Activated T-helper 9 cell treated with anti-CD3 and anti-CD28 coated beads, Interleukin-2, amount 50 U/mL, for 16 hours (primary cell): ENCODE results near the gene TSEN2.
A peak's percentile ranks its signal among the peaks of the same experiment; 100 is the strongest.
"Not testable (repeated sequence)": the region's sequence is repeated elsewhere in the genome, so short reads cannot be mapped to it uniquely, and the experiment has no call there.

Experiments used
- DNase-seq: peaks from one replicate; pipeline ENCODE4 v3.0.0-alpha.2; 2020; ENCODE audit warnings: low read depth

Gene TSEN2

GRCh38 chr3:12484198-12484982 lies at the start of gene TSEN2:
TSS of gene TSEN2 (plus strand) at chr3:12484480. CDS start at chr3:12489801, 5,321 bp downstream.
- peak; percentile 94 for DNase-seq

GRCh38 chr3:12436514-12437220 lies 47.6 kb upstream of the TSEN2 start:
- no peak for DNase-seq

- DNase-seq = no peak
Measured at GRCh38 chr3:12437221-12437605, 47.1 kb upstream of the TSEN2 start.

DNA sequence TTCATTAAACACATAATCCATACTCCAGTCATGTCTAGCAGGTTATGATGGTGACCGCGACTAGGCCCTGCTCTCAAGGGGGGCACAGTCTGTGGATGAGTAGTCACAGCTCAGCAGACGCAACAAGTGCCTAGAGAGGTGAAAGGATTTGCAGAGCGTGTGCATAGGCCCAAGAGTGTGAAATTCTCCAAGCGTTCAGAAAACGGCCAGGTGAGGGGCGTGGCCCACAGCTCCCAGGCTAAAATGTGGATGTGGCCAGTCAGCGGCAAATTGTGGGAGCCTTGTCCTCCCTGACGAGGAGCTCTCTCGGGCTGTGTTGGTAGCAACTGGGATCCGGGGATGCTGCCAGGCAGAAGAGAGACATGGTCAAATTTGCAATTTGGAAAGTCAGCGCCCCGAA lies 46.4 kb upstream of the TSEN2 start:
- no peak for DNase-seq

GRCh38 chr3:12438318-12438717 lies 46.0 kb upstream of the TSEN2 start:
- DNase-seq = no peak

GRCh38 chr3:12439161-12439940 lies 44.9 kb upstream of the TSEN2 start:
- no peak for DNase-seq

GRCh38 chr3:12440927-12441714 lies 43.2 kb upstream of the TSEN2 start:
- DNase-seq = no peak

- DNase-seq = no peak
Measured at GRCh38 chr3:12442654-12443501, 41.4 kb upstream of the TSEN2 start.

DNA sequence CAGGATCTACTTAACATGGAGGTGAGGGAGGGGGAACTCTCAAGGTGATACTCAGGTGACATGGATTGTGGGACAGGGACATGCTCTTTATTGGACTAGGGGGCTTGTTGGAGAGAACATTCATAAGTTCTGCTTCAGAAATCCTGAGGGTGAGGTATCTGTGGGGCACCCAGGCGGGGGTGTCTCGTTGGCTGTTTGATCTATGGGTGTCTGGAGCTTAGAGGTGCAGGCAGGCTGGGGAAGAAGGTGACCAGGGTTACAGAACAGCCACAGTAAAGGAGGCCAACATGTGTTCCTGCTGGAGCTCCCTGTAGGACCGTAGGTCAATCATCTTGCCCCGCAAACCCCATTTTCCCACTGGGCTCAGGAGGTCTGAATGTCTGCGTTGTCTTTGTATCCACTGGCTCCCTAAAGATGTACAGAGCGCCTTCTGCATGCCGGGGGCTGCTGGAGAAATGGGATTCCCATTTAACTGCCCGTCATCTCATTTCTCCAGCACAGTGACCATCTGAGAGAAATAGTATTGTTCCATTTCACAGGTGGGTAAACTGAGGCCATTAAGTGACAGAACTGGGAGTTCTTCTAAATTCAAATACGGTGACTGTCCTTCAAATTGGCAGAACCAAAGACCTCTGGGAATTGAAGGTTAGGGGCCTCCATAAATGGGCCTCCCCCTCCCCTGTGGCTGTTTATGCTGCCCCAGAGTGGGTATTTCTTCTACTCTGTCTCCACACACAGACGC lies 40.3 kb upstream of the TSEN2 start:
- no peak for DNase-seq

DNA sequence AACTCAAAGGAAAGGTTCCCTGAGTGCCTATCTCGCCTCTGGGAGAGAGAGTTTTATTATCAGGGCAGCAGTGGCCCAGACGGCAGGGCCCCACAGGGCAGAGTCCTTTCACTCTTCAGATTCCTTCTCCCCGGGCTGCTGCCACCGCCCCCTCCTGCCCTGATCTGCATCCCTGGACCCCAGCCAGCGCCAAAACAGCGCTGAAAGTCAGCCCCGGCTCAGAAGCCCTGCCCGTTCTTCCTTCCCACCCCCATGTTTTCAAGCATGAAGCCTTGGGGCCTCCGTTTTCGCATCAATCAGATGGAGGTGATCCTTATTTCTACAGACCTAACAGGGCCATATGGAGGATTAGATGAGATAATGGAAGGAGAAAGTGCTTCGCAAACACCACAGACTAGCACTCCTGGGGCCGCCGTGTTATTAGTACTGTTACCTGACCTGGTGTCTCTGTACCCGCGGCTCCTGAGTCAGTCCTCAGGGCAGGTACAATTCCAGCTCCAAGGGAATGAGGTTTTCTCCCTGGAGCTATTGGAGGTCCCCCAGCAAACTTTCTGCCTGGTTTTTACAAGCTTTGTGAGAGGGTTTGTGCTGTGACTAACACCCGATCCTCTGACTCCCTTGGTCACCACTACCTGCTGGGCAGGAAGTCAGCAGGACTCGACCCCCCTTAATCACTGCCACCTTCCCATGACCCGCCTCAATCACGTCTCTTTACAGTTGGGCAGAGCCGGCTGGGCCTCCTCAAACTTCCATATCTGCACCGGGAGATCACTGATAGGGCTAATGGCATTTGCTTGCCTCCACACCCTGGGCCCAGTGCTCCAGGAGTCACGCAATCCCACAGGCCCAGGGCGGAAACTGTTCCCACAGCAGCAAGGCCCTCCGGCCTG lies 39.5 kb upstream of the TSEN2 start:
- DNase-seq = no peak

DNA sequence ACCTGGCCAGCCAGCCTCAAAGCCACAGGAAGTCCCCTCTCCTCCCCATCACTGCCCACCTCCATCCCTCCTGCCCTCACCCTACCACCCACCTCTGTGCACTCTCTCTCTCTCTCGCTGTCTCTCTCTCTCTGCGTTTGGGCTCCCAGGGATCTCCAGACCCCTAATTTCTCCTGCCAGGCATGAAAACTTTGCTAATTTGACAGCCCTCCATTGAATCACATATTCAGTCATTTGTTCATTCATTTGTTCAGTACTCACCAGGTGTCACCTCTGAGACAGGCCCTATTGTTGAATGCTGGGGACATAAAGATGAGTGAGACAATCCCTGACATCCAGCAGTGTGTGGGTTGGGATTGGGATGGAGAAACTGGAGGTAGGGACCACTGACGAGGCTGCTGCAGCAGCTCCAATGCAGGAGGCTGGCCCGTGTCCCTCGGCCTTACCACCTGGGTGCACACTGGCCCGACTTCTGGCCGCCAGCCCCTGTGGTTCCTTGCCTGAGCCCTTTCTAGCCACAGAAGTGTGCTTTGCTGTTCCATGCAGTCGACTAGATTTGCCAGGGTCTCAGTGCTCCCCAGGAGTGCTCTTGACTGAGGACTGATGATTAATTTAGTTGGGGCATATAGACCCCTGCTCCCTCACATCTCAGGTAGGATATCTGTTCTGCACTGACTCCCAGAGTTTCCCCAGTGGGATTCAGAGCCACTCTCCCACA lies 38.6 kb upstream of the TSEN2 start:
- no peak for DNase-seq

DNA sequence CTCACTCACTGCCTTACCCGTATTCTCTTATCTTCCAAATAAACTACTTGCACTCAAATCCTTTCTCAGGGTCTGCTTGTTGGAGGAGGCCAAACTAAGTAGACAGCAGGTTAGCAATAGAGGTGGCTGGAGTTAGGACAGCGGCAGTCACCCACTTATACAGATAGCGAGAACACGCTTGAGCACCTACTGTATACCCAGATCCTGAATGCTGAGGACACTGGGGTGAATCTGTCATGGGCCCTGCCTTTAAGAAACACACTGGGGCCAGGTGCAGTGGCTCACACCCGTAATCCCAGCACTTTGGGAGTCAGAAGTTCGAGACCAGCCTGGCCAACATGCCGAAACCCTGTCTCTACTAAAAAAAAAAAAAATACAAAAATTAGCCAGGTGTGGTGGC lies 38.0 kb upstream of the TSEN2 start:
- DNase-seq = no peak

GRCh38 chr3:12447075-12447474 lies 37.2 kb upstream of the TSEN2 start:
- DNase-seq = no peak

GRCh38 chr3:12448404-12449202 lies 35.7 kb upstream of the TSEN2 start:
- DNase-seq = not testable (repeated sequence)

DNA sequence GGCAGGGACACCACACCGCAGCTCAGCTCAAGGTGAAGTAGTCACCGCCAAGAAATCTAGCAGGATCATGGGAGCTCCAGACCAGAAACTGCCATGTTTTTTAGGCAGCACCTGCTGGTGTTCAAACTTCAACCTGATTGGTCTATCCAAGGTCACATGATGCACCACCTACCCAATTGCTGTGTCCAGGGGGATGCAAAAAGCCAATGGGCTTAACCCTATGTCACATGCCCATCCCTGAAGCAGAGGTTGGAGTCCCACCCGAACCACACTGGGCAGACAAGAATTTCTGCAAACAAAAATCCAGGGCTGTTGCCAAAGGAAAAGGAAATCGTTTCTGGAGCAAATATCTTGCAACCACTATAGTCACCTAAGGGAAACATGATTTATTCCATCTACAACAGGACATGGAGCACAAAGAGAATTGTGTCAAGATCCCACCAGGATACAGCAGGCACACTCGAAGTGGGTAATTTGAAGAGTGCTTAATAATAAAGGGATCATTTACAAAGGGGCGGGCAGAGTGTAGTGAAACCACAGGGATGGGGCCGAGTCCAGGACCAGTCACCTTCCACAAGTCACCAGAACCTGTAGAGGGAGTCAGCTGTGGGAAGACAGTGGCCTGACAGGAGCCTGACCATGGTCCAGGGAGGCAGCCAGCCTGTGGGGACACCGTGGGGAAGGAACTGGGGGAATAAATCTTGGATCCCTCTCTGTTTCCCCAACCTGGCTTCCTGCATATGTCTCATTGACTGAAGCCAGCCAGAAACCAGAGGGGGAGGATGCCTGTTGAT lies 34.2 kb upstream of the TSEN2 start:
- DNase-seq = no peak

- DNase-seq = no peak
Measured at GRCh38 chr3:12451481-12451880, 32.8 kb upstream of the TSEN2 start.

DNA sequence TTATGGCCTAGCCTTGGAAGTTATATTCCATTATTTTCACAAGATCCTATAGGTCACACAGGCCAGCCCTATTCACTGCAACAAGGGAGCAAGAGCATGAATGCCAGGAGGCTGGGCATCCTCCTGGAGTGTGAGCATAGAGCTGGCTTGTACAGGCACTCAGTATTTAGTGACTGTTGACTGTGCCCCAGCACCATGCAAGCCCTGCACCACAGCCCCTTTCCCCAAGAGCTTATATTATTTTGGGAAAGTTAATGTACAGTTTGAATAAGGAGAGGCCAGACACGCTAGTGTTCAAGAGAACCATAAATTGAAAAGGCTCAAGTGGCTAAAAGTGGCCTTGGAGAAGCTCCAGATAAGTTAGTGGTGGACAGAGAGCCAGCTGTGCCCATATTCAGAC lies 32.3 kb upstream of the TSEN2 start:
- DNase-seq = no peak
